GM18868 (cell line): ENCODE results near the gene SDC1.

ENCODE experiments used
- ATAC-seq: cut with Tn5 transposase; IDR thresholded peaks from one replicate; pipeline ENCODE4 v1.9.1; 2021; ENCODE audit warnings: mild to moderate bottlenecking, moderate library complexity; ENCODE audit not compliant: unreplicated experiment

The SDC1 gene

DNA sequence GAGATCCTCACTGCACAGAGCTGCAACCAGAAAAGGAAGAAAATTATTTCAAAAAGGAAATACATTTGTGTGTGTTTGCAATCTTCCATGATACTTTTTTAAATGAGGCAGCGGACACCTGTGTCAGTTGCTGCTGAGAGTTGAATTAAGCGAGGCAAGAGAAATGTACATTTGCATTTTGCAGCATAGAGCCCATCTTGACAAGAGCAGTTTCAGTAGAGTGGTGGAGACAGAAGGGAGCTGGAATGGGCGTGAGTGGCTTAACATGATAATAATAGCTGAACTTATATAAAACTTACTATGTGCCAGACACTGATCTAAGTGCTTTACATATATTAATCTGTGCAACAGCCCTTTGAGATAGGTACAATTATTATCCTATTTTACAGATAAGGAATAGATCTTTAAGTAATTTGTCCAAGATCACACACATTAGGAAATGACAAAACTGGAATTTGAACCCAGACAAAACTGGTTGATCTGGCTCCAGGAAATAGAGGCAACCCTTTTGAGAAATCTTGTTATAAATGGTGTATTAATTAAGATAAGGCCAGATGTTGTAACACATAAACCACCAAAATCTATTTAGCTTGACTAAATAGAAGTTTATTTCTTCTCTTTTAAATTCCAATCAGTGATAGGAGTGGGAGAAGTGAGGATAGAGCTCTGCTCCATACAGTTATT lies 68.7 kb downstream of the SDC1 start:
- no peak for ATAC-seq

DNA sequence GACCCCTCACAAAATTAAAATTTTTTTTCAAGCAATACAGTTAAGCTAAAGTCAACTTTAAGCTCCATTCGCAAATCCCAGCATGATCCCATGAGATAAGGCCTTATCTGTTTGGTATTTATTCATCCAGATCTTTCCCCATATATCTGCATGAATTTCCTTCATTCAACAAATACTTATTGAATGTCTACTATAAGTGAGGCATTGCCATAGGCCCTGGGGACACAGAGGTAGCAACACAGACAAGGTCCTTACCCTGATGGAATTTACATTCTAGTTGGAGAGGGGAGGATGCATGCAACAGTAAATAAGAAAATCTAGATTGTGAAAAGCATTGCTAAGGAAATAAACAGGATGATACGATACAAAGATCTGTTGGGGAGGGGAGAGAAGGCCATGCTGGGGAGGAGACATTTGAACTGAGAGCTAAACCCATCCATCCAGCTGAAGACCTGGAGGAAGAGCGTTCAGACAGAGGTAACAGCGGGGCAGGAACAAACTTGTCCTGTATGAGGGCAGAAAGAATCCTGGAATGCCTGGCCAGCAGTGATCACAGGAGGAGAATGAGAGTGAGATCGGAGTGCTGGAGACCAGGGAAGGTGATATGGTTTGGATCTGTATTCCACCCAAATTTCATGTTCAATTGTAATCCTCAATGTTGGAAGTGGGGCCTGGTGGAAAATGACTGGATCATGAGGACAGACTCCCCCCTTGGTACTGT lies 71.6 kb downstream of the SDC1 start:
- no peak for ATAC-seq

DNA sequence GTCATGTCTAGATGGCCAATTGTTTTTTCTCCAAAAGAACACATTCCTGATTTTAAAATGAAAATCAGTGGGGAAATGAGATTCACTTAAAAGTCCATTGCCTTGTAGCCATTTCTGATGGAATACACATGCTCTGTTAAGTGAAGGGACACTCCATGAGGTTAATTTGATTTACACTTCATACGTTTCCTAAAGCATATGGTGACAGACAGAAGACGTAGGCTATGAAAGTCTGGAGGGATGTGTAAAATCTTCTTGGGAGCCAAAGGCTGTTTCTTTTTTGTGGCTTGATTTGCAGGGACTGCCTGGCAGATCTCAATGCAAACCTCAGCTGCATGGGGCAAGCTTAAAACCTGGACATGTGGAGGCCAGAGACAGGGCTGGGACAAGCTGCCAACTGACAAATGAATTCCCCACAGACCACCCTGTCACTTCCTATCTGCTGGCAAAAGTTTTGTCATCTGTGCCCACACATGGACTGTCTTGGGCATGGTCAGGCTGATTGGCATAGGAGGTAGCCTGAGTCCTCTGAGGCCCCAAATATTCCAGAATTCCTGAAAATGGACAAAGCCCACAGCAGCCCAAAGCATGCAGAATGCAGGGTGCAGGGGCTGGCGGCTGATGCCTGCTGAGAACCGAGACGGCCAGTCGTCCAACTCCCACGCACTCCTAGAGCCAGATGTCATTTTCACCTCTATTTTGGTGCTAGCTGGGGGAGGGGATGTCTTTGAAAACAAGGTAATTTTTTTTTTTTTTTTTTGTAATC lies 73.9 kb downstream of the SDC1 start:
- peak; percentile 72 for ATAC-seq
